ENCODE measurements around the gene CFAP141. TPM values are rescaled to one million over a fixed set of nuclear protein-coding genes. Genes with fewer than 3 reads are reported as not detected.

Gene CFAP141
- total RNA-seq, 4 donors from 2014 or later, result not detected

DNA sequence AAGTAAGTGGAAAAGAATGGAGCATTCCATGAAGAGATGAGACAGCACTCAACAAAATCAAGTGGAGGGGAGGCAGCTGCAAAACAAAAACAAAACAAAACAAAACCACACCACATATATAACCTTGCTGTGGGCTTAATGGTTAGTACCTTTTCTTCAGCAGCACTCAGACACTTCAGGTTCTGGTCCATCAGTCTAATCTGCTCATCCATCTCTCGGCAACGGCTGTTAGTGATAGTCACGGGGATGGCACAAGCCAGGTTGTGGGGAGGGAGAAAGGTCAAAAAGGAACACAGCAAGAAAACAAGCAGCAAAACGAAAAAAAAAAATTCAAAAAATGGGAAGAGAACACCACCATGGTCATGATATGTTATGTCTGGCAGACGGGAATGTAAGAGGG lies 34.3 kb downstream of the CFAP141 start:
- no peak for ATAC-seq (ENCODE audit: low FRiP score)
- no peak for DNase-seq (ENCODE audit: low spot score)
- TF ChIP-seq, protein P1, sequence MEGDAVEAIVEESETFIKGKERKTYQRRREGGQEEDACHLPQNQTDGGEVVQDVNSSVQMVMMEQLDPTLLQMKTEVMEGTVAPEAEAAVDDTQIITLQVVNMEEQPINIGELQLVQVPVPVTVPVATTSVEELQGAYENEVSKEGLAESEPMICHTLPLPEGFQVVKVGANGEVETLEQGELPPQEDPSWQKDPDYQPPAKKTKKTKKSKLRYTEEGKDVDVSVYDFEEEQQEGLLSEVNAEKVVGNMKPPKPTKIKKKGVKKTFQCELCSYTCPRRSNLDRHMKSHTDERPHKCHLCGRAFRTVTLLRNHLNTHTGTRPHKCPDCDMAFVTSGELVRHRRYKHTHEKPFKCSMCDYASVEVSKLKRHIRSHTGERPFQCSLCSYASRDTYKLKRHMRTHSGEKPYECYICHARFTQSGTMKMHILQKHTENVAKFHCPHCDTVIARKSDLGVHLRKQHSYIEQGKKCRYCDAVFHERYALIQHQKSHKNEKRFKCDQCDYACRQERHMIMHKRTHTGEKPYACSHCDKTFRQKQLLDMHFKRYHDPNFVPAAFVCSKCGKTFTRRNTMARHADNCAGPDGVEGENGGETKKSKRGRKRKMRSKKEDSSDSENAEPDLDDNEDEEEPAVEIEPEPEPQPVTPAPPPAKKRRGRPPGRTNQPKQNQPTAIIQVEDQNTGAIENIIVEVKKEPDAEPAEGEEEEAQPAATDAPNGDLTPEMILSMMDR (IDR thresholded peaks at IDR 0.05), result no peak

DNA sequence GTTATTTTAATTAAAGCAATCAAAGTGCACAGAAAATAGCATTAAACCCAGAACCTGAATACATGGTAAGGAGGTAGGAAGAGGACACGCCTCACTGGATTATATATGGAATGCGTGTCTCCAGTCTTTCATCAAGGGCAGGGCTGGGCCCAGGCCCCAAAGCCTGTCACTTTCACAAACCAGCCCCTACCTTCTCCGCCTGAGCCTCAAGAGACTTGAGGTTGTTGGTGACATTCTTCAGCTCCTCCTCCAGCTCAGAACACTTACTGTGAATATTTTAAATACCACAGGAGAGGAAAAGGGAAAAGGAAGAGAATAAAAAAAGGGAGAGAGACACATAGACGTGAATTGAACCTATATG lies 34.9 kb downstream of the CFAP141 start:
- ATAC-seq (ENCODE audit: low FRiP score) (no peak), DNase-seq (ENCODE audit: low spot score) (no peak)
- TF ChIP-seq, protein P1 (IDR thresholded peaks at IDR 0.05), result no peak

DNA sequence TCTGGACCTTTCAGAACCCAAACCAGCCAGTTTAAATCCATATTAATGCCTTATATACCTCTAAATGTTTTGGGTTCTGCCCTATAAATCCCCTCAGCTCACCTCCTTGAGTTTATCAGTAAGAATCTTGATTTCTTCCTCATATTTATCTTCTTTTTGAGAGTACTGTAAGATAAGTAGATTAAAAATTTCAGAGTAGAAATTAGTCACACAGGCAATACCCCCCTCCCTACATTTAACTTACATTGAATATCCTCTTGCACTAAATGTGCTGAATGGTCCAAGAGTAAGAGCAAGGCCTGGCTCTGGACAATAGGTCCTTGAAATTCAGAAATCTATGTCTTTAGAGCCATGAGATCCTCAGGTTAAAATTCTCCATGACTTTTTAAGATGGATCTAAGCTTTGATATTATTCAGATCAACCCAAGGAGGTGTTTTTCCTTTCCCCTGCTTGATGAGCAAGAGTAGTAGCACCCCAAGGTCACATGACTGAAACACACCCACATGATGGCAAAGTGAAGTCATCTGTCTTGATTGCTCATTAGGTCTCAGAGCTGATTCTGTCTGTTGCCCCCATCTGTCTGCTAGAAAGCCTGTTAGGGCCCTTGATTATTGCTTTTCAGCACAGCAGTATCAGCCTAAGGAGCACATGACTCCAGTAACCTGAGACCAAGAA lies 35.4 kb downstream of the CFAP141 start:
- no peak for ATAC-seq (ENCODE audit: low FRiP score)
- TF ChIP-seq, protein P1 (IDR thresholded peaks at IDR 0.05), result no peak

DNA sequence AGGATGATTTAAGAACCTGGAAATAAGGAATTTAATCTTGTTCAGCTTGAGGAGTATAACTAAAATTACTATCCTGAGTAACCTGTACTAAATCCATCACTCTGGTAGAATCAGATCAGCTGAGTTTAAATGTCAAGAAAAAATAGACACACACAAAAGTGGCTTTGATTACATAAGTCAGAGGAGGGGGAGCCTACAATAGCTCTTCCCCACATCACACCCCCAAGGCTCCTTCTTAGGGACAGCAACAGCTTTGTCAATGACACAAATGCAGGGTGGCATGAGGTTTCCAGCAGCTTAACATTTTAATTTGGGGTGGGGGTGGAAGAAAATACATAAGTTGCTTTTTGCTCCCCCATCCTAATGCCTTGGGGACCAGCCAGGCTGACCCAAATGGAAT lies 38.7 kb downstream of the CFAP141 start:
- TF ChIP-seq, protein P1 (IDR thresholded peaks at IDR 0.05), result no peak
- DNase-seq (ENCODE audit: low spot score) (no peak), ATAC-seq (ENCODE audit: low FRiP score) (no peak)

More for the DNA sequence above, 35.4 kb downstream of the CFAP141 start:
- no peak for DNase-seq (ENCODE audit: low spot score)

DNA sequence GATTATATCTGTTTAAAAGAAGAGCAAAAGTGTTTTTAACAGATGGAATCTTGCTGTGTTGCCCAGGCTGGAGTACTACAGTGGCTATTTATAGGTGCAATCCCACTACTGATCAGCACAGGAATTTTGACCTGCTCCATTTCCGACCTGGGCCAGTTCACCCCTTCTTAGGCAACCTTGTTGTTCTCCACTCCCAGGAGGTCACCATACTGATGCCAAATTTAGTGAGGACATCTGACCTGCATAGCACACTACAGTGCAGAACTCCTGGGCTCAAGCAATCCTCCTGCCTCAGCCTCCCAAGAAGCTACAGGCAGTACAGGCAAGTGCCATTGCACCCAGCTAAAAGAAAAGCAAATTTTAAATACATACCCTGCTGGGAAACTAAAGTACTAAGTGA lies 39.9 kb downstream of the CFAP141 start:
- TF ChIP-seq, protein P1 (IDR thresholded peaks at IDR 0.05), result no peak
- no peak for DNase-seq (ENCODE audit: low spot score)
- no peak for ATAC-seq (ENCODE audit: low FRiP score)

DNA sequence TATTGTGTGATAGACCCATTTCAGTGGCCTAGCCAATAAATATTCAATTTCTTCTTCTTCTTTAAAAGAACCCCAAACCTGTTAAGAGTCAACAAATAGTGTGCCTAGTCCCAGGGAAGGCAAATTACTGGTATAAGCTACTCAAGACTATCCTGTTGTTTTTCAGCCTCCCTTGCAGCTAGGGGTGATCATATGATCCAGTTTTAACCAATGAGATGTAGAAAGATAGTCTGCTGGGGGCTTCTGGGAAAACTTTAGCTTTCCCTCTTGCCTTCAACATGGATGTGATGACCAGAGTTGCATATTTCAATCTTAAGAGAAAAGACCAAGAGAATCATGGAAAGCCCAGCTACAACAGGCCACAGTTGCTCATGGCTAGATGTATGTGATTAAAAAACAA lies 46.6 kb downstream of the CFAP141 start:
- DNase-seq (ENCODE audit: low spot score), result no peak
- ATAC-seq (ENCODE audit: low FRiP score), result no peak
- TF ChIP-seq, protein P1 (IDR thresholded peaks at IDR 0.05), result no peak
